HT1080 (cell line): ENCODE data around the gene MPRIP. TPM values are rescaled to one million over a fixed set of nuclear protein-coding genes. Genes with fewer than 3 reads are reported as not detected.
A peak's percentile ranks its signal among the peaks of the same experiment; 100 is the strongest.

ENCODE experiments used
- DNase-seq: peaks from one replicate; pipeline ENCODE4 v3.0.0-alpha.2; 2015; ENCODE audit warnings: low read depth
- total RNA-seq: library from RNA; depleted of rRNA; stranded (reverse); fragments of >200 nt; shearing (Covaris generic); gene quantifications from 2 replicates; pipeline ENCODE4 v1.2.3, GENCODE V29; 2014

The MPRIP gene
- total RNA-seq, 1 experiment from 2014 or later, result 340 TPM

DNA sequence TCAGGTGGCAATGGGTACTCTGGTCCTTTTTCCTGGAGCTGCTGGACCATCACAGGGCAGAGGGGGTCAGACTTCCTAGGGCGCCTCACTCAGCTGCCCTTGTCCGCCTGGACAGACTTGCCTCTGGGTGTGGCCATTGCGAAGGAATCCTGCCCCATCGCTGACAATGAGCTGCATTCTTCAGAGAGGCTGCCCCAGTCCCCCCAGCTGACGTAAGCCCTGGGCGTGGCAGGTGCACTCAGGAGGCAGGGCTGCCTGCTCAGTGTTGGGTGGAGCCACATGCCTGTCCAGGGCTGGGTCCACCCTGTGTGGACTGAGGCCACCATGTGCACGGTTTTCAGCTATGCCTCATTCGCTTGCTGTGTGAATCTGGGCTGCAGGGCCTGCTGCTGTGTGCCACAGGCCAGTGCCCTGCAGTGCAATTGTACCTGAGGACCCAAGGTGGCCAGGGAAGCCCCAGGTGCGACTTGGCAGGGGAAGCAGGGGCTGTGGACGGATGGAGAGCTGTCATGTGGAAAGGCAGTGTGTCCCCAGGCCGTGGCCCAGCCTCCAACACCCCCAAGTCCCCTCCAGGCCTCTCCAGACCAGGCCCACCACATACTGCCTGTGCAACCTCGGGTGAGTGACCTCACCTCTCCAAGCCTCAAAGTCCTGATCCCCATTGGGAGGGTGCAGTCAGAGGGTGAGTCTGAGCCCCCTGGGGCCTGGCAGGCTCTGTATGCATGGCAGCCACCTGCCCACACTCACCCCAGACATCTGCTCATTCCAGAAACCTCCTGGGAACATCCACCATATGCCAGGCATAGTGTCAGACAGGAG is 14.0 kb upstream of the MPRIP start:
- DNase-seq, result peak; percentile 98

DNA sequence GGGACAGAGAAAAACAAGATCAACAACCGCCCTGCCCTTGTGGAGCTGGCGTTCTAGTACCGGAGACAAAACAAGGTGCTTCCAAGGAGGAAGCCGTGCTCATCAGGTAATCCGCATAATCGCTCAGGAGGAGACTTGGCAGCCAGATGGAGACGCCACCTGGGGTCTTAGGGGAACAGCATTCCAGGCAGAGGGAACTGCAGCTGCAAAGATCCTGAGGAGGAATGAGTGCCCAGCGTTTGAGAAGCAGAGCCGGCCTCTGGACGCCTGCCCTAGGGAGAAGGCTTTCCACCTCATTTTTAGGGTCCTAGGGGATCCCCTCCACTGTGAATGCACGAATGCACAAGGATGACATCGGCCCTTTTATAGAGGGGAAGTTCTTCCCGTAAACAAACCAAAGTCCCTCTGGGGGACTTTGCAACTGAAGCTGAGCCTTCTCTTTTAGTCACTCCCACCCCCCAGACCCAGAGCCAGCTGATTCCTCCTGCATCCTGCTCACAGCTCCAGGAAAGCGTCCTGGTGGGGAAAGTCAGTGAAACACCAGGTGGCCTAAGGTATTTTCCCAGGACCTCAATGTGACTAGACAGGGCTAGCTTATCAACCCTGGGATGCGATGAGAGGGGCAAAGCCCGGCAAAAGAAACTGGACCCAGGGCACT is 13.2 kb upstream of the MPRIP start:
- no peak for DNase-seq

- DNase-seq, result no peak
These were observed 12.3 kb upstream of the MPRIP start for GRCh38 chr17:17029938-17030337.

- no peak for DNase-seq
These were observed 11.6 kb upstream of the MPRIP start for GRCh38 chr17:17030515-17031211.

DNA sequence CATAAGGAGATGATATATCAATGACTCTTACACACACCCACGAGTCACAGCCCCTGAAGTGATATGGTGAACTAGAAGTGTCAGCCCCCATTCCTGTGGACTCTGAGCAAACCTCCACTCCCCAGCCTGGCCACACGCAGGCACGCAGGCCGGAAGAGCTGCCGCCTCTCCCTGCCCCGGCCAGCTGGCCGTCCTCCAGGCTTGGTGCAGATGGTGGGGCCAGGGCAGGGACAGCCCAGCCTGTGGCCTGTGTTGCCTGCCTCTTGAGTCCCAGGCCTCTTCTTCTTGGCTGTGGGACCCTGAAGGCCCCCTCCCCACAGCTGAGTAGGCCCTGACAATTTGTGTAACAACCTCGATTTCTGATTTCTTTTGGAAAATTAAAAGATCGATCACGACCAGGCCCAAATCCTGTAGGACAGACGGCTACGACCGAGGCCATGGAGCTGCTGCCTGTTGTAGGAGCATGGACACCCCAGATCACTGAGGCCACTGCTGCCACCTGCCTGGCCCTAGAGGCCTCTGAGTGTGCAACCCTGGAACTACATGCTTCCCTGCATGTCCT is 10.0 kb upstream of the MPRIP start:
- peak; percentile 82 for DNase-seq

GRCh38 chr17:17033466-17033865 is 8.8 kb upstream of the MPRIP start:
- no peak for DNase-seq

GRCh38 chr17:17034026-17034425 is 8.2 kb upstream of the MPRIP start:
- no peak for DNase-seq

- DNase-seq, result no peak
These were observed 7.7 kb upstream of the MPRIP start for GRCh38 chr17:17034496-17035075.

DNA sequence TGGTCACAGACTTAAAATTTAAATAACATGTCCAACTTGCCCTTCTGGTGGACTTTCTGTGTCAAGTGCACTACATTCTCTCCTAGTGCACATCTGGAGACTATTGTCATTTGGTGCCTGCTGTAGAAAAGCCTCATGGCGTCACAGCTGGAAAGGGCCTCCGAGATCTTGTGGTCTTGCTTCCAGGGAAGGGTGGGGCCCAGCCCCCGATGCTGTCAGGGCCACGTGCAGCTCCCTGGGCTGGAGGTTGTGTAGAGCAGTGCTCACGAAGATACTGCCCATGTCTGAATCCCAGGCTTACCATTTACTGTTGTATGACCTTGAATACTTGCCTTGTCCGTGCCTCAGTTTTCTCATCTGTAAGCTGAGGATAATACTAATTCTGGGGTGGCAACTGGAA is 6.8 kb upstream of the MPRIP start:
- DNase-seq, result no peak

GRCh38 chr17:17035920-17036523 is 6.2 kb upstream of the MPRIP start:
- DNase-seq, result no peak

GRCh38 chr17:17036524-17036998 is 5.7 kb upstream of the MPRIP start:
- no peak for DNase-seq

GRCh38 chr17:17039911-17040310 is 2.3 kb upstream of the MPRIP start:
- no peak for DNase-seq

GRCh38 chr17:17041018-17041521 is 1.2 kb upstream of the MPRIP start:
- DNase-seq, result peak; percentile 62

DNA sequence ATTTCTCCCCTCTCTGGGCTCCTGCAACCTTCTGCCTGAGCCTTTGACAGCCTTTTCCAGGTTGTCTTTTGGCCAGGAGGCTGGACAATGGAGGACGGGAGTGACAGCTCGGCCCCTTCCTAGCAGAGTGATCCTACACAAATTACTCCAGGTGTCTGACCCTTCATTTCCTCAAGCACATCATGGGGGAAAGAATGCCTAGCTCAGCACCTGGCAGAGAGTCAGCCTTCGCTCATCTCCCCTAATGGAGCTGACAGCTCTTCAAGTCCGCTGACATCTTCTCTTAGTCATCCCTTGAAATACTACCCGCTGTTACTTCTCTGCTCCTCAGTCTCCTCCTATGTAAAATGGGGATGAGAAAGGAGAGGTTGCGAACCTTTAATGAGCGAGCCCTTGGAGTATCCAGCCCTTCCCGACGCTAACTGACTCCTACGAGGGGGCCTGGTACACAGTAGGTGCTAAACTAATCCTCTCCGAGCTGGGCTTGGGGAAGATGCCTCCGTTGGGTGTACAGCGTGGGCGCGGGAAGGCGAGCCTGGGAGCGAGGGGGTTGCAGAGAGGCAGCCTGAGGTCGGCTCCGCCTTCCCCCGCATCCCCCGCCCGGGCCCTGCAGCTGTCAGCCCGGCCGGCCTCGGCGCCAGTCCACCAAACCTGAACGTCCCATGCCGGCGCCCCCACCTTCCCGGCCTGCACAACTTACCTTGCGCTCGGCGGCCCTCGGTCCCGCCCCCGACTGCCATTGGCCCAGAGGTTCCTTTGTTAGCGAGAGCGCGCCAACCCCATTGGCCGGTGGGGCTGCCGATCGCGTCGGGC is 480 bp upstream of the MPRIP start:
- peak; percentile 96 for DNase-seq

- peak; percentile 54 for DNase-seq
These were observed 699 bp downstream of the MPRIP start for GRCh38 chr17:17042851-17043460.

- DNase-seq, result no peak
These were observed 1.4 kb downstream of the MPRIP start for GRCh38 chr17:17043461-17044271.

- DNase-seq, result peak; percentile 92
These were observed 2.7 kb downstream of the MPRIP start for GRCh38 chr17:17044846-17045561.

DNA sequence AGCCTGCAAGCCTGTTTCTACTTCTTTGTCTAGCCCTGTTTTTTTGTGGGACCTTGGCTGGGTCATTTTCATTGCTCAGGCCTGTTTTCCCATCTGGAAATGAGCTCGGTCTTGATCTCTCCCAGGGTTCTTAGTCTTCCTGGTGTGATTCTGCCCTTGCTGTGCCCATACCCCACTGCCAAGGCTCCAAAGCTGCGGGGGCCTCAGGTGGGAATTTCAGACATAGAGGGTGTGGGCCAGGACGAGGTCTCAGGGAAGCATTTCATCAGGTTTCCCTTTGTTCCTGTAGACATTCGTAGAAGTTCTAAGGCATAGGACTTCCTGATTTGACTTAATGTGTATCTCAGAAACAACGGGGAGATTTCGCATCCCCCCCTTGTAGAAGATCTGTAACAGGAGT is 5.8 kb downstream of the MPRIP start:
- DNase-seq, result no peak
